ENCODE measurements around the gene TMEM132C.

DNA sequence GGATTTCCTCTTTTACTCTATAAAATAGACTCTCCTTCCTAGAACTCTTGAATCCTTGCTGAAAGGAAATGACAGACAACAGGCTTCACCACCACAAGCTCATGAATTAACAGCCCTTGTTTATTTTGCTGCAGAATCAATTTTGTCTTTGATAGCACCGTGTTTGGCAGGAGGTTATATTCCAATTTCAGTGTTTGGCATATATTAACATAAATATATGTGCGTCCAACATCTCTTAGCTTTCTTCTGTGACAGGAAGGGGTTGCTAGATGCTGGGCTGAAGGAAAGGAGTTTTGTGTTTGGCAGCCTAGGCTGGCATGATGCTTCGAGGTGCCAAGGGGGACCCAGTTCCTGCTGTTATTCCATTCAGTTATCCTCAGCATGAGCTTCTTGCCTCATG is 126.4 kb downstream of the TMEM132C start:
- TF ChIP-seq, protein P1, sequence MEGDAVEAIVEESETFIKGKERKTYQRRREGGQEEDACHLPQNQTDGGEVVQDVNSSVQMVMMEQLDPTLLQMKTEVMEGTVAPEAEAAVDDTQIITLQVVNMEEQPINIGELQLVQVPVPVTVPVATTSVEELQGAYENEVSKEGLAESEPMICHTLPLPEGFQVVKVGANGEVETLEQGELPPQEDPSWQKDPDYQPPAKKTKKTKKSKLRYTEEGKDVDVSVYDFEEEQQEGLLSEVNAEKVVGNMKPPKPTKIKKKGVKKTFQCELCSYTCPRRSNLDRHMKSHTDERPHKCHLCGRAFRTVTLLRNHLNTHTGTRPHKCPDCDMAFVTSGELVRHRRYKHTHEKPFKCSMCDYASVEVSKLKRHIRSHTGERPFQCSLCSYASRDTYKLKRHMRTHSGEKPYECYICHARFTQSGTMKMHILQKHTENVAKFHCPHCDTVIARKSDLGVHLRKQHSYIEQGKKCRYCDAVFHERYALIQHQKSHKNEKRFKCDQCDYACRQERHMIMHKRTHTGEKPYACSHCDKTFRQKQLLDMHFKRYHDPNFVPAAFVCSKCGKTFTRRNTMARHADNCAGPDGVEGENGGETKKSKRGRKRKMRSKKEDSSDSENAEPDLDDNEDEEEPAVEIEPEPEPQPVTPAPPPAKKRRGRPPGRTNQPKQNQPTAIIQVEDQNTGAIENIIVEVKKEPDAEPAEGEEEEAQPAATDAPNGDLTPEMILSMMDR (IDR thresholded peaks at IDR 0.05; ENCODE audit: low read depth, low read length, poor library complexity, severe bottlenecking), result no peak
- no peak for TF ChIP-seq EZH2phosphoT487 (IDR thresholded peaks at IDR 0.05; ENCODE audit: borderline replicate concordance, low read length)

Data from DOHH2 (cell line).